PFSK-1 (cell line): Measurements from ENCODE around the gene AHNAK2.

Experiments used
- FOXP2 ChIP-seq: optimal IDR thresholded peaks from 2 replicates; pipeline ENCODE3; 2011; ENCODE audit warnings: borderline replicate concordance, control low read depth, inconsistent platforms; ENCODE audit not compliant: insufficient read depth; ENCODE audit errors: extremely low read length, extremely low read depth
- POLR2AphosphoS5 ChIP-seq: IDR thresholded peaks from 2 replicates; pipeline ENCODE4 v1.6.1; 2012; ENCODE audit warnings: low read depth, mild to moderate bottlenecking, control low read depth, low read length, moderate library complexity
- SIN3A ChIP-seq: IDR thresholded peaks from 2 replicates; pipeline ENCODE4 v1.6.1; 2012; ENCODE audit warnings: mild to moderate bottlenecking, low read length, moderate library complexity, borderline replicate concordance; ENCODE audit not compliant: insufficient read depth
- TAF1 ChIP-seq: IDR thresholded peaks from 2 replicates; pipeline ENCODE4 v1.6.1; 2012; ENCODE audit warnings: low read length, control low read depth, borderline replicate concordance; ENCODE audit not compliant: insufficient read depth
- TF ChIP-seq, protein P1 (sequence below), 2 experiments: IDR thresholded peaks; 2 replicates each; pipeline versions ENCODE4 v1.6.1 to v1.8.0; 2011 to 2012; ENCODE audit warnings: low read depth in 2 of 2, low read length in 2 of 2, control low read depth in 1 of 2, inconsistent platforms in 1 of 2, mild to moderate bottlenecking in 1 of 2, moderate library complexity in 1 of 2; ENCODE audit not compliant: insufficient read depth in 1 of 2

DNA sequence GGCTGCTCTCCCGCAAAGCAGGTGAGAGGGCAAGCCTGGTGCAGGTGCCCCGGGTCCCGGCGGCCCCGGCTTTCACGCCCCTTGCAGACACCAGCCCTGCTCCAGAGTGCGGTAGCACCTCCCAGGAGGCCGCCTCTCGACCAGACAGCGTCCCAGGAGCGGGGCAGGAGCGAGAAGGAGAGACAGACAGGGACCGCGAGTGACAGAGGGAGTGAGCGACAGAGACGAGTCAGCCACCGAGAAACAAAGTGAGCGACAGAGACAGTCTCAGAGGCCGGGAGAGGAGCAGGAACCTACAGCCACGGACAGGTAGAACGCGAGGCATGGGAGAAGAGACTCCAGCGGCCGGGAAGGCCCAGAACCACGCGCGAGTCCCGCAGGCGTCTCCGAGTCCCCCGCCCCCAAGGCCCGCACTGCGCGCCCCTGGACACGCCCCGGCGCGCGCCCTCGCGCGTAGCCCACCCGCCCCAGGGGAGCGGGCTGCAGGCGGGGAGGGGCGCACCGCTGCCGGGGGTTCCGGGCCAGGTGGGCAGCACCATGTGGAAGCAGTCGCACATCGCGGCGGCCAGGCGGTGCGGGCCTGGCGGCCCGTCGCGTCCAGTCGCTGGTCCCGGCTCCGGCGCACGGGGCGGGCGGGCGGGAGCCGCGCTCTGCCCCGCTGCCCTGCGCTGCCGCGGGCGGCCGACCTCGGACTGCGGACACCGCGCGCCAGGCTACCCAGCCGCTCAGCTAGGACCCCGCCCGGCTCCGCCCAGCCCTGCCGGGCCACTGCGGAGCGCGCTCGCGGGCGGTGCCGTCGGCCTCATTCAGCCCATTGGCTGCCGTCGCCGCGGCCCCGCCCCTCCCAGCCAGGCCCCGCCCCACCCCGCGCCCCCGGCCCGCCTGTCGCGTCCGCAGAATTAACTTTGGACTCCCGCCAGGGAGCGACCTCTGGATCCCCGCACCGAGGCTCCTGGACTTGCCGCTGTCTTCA is at the start of gene AHNAK2:
- no peak for TF ChIP-seq SIN3A
- no peak for TF ChIP-seq POLR2AphosphoS5
- TF ChIP-seq, protein P1, sequence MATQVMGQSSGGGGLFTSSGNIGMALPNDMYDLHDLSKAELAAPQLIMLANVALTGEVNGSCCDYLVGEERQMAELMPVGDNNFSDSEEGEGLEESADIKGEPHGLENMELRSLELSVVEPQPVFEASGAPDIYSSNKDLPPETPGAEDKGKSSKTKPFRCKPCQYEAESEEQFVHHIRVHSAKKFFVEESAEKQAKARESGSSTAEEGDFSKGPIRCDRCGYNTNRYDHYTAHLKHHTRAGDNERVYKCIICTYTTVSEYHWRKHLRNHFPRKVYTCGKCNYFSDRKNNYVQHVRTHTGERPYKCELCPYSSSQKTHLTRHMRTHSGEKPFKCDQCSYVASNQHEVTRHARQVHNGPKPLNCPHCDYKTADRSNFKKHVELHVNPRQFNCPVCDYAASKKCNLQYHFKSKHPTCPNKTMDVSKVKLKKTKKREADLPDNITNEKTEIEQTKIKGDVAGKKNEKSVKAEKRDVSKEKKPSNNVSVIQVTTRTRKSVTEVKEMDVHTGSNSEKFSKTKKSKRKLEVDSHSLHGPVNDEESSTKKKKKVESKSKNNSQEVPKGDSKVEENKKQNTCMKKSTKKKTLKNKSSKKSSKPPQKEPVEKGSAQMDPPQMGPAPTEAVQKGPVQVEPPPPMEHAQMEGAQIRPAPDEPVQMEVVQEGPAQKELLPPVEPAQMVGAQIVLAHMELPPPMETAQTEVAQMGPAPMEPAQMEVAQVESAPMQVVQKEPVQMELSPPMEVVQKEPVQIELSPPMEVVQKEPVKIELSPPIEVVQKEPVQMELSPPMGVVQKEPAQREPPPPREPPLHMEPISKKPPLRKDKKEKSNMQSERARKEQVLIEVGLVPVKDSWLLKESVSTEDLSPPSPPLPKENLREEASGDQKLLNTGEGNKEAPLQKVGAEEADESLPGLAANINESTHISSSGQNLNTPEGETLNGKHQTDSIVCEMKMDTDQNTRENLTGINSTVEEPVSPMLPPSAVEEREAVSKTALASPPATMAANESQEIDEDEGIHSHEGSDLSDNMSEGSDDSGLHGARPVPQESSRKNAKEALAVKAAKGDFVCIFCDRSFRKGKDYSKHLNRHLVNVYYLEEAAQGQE (IDR thresholded peaks at IDR 0.05; ENCODE audit: insufficient read depth in 1 of 2, low read depth in 2 of 2, low read length in 2 of 2): no peak
- TF ChIP-seq TAF1: peak; percentile 58; the same call in 1 of the 2 replicates
- no peak for TF ChIP-seq FOXP2
